GM12878 (cell line): Measurements from ENCODE around the gene TNFRSF8.

Source experiments
- CEBPB ChIP-seq, 2 experiments: fragments of 150-350 bp in 1 of 2; IDR thresholded peaks; 2 replicates each; pipeline ENCODE4 v1.6.1; 2012 to 2014; ENCODE audit warnings: low read depth in 2 of 2, low read length in 2 of 2, borderline replicate concordance in 1 of 2, inconsistent platforms in 1 of 2
- CHD1 ChIP-seq: IDR thresholded peaks from 2 replicates; pipeline ENCODE4 v1.6.1; 2012; ENCODE audit warnings: low read depth, low read length, improper control_type of control experiment
- E2F4 ChIP-seq: IDR thresholded peaks from 2 replicates; pipeline ENCODE4 v1.6.1; 2012; ENCODE audit warnings: low read depth, low read length, improper control_type of control experiment
- FOXM1 ChIP-seq: IDR thresholded peaks from 2 replicates; pipeline ENCODE4 v1.6.1; 2012; ENCODE audit warnings: low read depth, mild to moderate bottlenecking, inconsistent platforms, low read length, moderate library complexity
- HCFC1 ChIP-seq: fragments of 150-350 bp; IDR thresholded peaks from 2 replicates; pipeline ENCODE4 v1.6.1; 2014; ENCODE audit warnings: low read length
- MXI1 ChIP-seq: fragments of 150-350 bp; IDR thresholded peaks from 2 replicates; pipeline ENCODE4 v1.6.1; 2011; ENCODE audit warnings: low read depth, mild to moderate bottlenecking, inconsistent platforms, low read length, improper control_type of control experiment
- NR2C2 ChIP-seq: IDR thresholded peaks from 2 replicates; pipeline ENCODE4 v1.6.1; 2011; ENCODE audit warnings: borderline replicate concordance, low read depth; ENCODE audit not compliant: control insufficient read depth, insufficient read length
- POLR2A ChIP-seq: IDR thresholded peaks from 2 replicates; pipeline ENCODE4 v1.6.1; 2011; ENCODE audit warnings: low read depth, mild to moderate bottlenecking, low read length
- RAD51 ChIP-seq: fragments of 450-650 bp; IDR thresholded peaks from 2 replicates; pipeline ENCODE4 v1.6.1; 2016; ENCODE audit warnings: moderate library complexity, mild to moderate bottlenecking, inconsistent platforms
- SRF ChIP-seq, 2 experiments: IDR thresholded peaks; 2 replicates each; pipeline ENCODE4 v1.6.1; 2011; ENCODE audit warnings: low read depth in 2 of 2, low read length in 2 of 2, mild to moderate bottlenecking in 1 of 2, moderate library complexity in 1 of 2
- TARDBP ChIP-seq: IDR thresholded peaks from 2 replicates; pipeline ENCODE4 v1.6.1; 2016; ENCODE audit warnings: borderline replicate concordance
- TF ChIP-seq, protein P1 (sequence below), 3 experiments: IDR thresholded peaks in 2 of 3; conservative IDR thresholded peaks in 1 of 3; 2 replicates each; pipeline ENCODE4 v1.5.1; 2011; ENCODE audit warnings: low read depth in 3 of 3, low read length in 3 of 3, mild to moderate bottlenecking in 3 of 3, control low read depth in 2 of 3, moderate library complexity in 2 of 3, inconsistent platforms in 1 of 3, mixed read lengths in 1 of 3; ENCODE audit not compliant: control insufficient read depth in 2 of 3, insufficient read depth in 1 of 3; ENCODE audit errors: extremely low read depth in 1 of 3
- TF ChIP-seq, protein P2 (sequence below): fragments of 450-650 bp; IDR thresholded peaks from 2 replicates; pipeline ENCODE4 v1.6.1; 2017; ENCODE audit warnings: mild to moderate bottlenecking, low read depth, inconsistent platforms; ENCODE audit not compliant: poor library complexity, severe bottlenecking

DNA sequence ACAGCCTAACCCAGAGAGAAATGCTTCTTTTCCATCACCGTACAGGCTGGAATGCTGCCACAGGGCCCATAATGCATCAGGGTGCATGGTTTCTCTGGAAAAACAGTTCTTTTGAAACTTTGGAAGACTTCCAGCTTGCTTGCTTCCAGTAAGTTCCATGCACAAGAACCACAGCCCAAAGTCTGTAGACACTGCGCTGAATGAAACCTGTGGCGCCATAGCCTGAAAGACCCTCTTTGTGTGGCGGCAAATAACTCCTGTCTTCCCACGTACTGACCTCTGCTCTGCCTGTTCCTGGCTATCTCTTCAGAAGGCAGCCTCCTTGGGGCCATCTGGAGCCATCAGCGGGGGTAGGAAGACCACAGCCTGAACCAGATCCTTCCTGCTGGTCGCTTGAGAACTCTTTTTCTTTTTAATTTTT lies 28.7 kb upstream of the TNFRSF8 start:
- no peak for TF ChIP-seq FOXM1
- TF ChIP-seq, protein P1, sequence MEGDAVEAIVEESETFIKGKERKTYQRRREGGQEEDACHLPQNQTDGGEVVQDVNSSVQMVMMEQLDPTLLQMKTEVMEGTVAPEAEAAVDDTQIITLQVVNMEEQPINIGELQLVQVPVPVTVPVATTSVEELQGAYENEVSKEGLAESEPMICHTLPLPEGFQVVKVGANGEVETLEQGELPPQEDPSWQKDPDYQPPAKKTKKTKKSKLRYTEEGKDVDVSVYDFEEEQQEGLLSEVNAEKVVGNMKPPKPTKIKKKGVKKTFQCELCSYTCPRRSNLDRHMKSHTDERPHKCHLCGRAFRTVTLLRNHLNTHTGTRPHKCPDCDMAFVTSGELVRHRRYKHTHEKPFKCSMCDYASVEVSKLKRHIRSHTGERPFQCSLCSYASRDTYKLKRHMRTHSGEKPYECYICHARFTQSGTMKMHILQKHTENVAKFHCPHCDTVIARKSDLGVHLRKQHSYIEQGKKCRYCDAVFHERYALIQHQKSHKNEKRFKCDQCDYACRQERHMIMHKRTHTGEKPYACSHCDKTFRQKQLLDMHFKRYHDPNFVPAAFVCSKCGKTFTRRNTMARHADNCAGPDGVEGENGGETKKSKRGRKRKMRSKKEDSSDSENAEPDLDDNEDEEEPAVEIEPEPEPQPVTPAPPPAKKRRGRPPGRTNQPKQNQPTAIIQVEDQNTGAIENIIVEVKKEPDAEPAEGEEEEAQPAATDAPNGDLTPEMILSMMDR (IDR thresholded peaks at IDR 0.05 in 2 of 3, conservative IDR thresholded peaks at IDR 0.05 in 1 of 3; ENCODE audit: control insufficient read depth in 2 of 3, extremely low read depth in 1 of 3, insufficient read depth in 1 of 3, low read depth in 3 of 3, low read length in 3 of 3): no peak
- no peak for TF ChIP-seq CEBPB (IDR thresholded peaks at IDR 0.05; ENCODE audit: borderline replicate concordance in 1 of 2, low read depth in 2 of 2, low read length in 2 of 2)
- no peak for TF ChIP-seq SRF (IDR thresholded peaks at IDR 0.05; ENCODE audit: low read depth in 2 of 2, low read length in 2 of 2)
- TF ChIP-seq MXI1: no peak
- no peak for TF ChIP-seq NR2C2
- no peak for TF ChIP-seq POLR2A
- TF ChIP-seq CHD1: no peak
- TF ChIP-seq, protein P2, sequence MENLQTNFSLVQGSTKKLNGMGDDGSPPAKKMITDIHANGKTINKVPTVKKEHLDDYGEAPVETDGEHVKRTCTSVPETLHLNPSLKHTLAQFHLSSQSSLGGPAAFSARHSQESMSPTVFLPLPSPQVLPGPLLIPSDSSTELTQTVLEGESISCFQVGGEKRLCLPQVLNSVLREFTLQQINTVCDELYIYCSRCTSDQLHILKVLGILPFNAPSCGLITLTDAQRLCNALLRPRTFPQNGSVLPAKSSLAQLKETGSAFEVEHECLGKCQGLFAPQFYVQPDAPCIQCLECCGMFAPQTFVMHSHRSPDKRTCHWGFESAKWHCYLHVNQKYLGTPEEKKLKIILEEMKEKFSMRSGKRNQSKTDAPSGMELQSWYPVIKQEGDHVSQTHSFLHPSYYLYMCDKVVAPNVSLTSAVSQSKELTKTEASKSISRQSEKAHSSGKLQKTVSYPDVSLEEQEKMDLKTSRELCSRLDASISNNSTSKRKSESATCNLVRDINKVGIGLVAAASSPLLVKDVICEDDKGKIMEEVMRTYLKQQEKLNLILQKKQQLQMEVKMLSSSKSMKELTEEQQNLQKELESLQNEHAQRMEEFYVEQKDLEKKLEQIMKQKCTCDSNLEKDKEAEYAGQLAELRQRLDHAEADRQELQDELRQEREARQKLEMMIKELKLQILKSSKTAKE: no peak
- TF ChIP-seq TARDBP: no peak
- no peak for TF ChIP-seq E2F4
- TF ChIP-seq HCFC1: no peak
- no peak for TF ChIP-seq RAD51
